Measurements from ENCODE around the gene L3MBTL3.
"Not testable (repeated sequence)": the region's sequence is repeated elsewhere in the genome, so short reads cannot be mapped to it uniquely, and the experiment has no call there.

L3MBTL3 gene

DNA sequence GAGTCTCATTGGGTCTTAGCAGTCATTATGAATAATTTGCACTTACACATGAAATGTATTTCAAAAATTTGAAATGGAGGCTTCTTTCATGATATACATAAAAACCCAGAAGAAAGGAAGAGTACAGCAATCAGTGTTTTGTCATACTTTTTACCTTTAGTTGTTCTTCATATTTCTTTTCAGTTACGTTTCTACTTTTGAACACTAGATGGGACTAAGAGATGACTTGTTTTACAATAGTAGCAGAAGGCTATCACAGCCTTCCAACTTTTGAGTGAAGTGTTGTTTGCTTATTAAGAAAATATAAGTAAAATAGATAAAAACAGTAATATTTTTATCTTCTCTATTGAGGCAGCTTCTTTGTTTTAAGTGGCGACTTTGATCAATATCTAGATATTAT, 58.1 kb downstream of the L3MBTL3 start:
- DNase-seq (ENCODE audit: low read depth) = no peak

GRCh38 chr6:130090796-130091195, 72.4 kb downstream of the L3MBTL3 start:
- no peak for DNase-seq (ENCODE audit: low read depth)

DNA sequence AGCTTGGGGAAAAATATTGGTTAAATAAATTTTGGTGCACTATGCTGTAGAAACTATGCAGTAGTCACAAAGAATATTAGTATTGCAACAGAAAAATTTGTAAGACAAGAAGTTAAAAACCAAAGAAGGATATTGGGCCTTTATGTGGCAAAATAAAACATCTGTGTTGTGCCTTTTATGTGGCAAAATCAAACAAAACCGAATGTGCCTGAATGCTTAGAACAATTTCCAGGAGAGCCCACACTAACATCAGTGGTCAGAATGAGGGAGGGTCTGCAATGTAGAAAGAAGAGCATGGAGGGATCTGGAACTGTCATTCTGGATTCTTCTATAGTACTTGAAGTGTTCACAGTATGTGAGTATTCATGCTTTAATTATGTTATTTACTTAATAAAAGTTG, 75.2 kb downstream of the L3MBTL3 start:
- no peak for DNase-seq (ENCODE audit: low read depth)

DNA sequence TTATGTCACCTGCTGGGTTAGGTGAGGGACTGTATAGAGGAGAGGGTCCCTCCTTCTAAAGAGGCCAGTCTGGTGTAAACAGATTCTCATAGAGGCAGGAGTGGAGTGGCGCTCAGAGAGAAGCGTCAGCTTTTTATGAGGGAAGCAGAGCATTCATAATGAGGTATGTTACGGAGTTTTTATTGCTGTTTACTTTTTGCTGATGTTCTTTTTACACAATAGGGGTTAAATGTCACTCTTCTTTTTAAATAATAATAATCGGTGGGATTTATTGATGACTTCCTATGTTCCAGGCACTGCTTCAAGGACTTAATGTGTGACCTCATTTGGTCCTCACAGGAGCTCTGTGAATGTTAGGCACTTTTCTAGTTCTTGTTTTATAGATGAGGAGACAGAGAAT, 79.9 kb downstream of the L3MBTL3 start:
- no peak for DNase-seq (ENCODE audit: low read depth)

DNA sequence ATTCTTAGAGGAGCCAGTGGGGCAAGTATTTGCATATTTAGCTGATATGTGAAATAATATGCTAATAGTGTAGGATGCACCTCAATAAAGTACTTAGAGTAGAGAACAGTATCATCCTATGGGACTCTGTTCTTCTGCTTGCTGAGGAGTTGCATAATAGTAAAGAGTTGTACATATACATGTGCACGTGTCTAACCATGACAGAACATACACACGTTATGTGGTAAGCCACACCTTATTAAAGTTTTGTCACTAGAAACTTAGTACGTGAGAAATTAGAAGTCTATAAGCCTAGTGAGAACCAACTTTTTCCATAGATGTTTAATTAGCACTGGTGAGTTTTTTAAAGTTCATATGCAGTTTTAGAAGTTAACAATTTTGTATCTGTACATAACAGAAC, 80.7 kb downstream of the L3MBTL3 start:
- no peak for DNase-seq (ENCODE audit: low read depth)

GRCh38 chr6:130105996-130106704, 87.8 kb downstream of the L3MBTL3 start:
- DNase-seq (ENCODE audit: low read depth) = no peak

DNA sequence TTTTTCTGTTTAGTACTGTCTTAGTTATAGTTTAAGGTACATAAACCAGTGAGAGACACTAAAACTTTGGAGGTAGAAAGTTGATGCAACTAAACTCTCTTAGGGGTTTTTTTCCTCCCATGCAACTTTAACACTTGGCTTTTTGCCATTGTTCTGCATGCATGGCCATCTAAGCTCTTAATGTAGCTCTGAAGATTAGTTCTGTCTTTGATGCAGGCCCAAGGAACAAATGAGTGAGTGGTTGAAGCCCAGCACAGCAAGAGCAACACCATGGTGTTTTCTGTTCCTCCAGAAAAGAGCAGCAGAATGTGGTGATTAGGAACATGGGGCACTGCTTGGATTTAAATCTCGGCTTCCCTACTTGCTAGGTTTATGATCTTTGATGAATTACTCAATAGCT, 89.3 kb downstream of the L3MBTL3 start:
- no peak for DNase-seq (ENCODE audit: low read depth)

GRCh38 chr6:130111031-130111430, 92.7 kb downstream of the L3MBTL3 start:
- no peak for DNase-seq (ENCODE audit: low read depth)

- DNase-seq (ENCODE audit: low read depth) = no peak
Observed at GRCh38 chr6:130113201-130113710, 94.9 kb downstream of the L3MBTL3 start.

- DNase-seq (ENCODE audit: low read depth) = no peak
Observed at GRCh38 chr6:130115036-130115435, 96.7 kb downstream of the L3MBTL3 start.

GRCh38 chr6:130116273-130116672, 97.9 kb downstream of the L3MBTL3 start:
- no peak for DNase-seq (ENCODE audit: low read depth)

DNA sequence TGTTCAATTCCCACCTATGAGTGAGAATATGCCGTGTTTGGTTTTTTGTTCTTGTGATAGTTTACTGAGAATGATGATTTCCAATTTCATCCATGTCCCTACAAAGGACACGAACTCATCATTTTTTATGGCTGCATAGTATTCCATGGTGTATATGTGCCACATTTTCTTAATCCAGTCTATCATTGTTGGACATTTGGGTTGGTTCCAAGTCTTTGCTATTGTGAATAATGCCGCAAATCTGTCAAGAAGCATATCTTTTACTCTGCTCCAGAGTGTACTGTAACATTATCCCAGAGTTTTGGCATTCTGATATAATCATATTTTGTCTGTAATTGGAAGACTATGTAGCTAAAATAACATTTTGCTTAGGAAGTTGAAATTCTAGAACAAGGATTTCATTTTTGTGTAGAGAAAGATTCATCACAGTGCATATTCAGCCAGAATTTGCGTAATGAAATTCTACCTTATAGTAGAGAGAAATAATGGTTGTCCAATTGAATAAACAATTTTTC, 98.9 kb downstream of the L3MBTL3 start:
- not testable (repeated sequence) for DNase-seq (ENCODE audit: low read depth)

DNA sequence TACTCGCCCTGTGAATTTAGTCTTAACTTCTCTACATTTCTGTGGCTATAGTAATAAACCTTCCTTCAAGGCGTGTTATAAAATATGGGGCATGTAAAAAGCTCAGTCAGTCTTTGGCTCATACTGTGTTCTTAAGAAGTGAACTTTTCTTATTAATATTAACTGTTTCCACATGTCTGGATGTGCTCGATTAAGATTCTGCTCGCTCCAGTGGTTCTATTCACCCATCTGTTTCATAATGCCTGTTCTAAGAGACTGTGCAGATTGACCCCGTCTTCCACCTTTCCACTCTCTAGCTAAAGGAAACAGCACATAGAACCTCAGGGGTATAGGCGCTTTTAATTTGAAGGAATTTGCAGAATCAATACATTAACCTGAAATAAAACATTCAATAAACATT, 99.9 kb downstream of the L3MBTL3 start:
- DNase-seq (ENCODE audit: low read depth) = no peak

DNA sequence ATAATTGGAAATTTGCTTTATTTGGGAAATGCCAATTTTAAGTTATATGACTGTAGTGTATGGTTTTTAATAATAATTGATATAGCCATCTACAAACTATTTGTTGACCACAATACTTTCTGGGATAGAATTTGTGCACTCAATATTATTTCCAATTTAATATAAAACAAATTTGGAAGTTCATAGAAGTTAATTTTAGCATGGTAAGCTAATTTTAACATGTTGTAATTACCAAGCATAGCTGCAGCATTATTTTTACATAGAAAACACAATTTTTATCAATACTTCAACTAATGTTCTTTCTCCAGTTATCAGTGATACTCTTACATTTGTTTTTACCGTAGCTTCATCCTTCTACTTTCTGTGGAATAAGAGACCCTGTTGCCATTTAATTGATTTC, 100.8 kb downstream of the L3MBTL3 start:
- DNase-seq (ENCODE audit: low read depth) = no peak

DNA sequence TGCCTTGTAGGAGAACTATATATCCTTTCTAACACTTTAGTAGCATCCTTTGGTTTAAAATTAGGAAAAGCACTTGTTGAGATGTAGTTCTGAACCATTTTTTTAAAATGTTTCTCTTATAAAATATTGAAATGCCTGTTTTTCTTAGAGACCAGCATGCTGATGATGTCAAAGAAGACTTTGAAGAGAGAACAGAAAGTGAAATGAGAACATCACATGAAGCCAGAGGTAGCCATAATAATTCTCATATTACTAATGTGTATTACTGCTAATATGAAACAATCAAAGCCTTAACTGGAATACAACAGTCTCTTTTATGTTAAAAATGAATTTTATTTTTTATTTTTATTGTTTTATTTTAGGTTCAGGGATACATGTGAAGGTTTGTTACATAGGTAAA, 102.3 kb downstream of the L3MBTL3 start:
- no peak for DNase-seq (ENCODE audit: low read depth)

GRCh38 chr6:130122243-130122642, 103.9 kb downstream of the L3MBTL3 start:
- DNase-seq (ENCODE audit: low read depth) = no peak

GRCh38 chr6:130127195-130127594, 108.8 kb downstream of the L3MBTL3 start:
- no peak for DNase-seq (ENCODE audit: low read depth)

DNA sequence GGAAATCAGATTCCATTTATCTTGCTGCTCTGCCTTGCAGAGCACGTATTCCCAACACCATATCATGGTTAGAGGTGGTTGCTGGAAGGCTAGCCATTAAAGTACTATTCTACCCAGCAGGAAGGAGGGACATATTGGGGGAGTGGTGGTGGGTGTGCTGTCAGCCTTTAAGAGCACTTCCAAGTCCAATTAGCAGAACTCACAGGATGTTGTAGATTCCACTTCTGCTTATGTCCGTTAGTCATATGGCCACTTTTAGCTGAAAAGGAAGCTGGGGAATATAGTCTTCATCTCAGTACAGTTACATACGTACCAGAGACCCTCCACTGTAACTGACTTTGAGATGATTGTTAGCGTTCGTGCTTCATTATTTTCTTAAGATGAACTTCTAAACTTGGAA, 109.9 kb downstream of the L3MBTL3 start:
- DNase-seq (ENCODE audit: low read depth) = no peak

DNA sequence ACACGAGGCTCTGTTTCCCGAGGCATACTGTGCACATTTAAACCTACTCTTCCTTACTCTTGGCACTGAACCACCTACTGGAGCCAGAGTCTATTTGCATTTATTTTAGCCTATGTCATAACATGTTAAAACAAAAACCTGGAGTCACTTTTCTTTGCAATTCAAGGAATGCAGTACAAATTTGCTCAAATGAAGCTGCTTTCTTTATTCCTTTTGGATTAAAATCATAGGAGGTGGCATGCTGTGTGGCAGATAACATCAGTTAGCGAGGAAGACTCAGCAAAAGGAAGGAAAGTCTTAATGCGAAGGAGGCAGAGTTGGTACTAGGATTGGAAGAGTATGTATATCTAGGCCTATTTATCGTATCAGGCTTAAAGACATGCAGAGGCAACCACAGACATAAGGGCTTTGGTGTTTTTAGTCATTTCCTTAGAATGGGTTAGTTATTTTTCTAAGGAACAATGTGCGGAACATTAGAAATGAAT, 111.4 kb downstream of the L3MBTL3 start:
- DNase-seq (ENCODE audit: low read depth) = no peak

DNA sequence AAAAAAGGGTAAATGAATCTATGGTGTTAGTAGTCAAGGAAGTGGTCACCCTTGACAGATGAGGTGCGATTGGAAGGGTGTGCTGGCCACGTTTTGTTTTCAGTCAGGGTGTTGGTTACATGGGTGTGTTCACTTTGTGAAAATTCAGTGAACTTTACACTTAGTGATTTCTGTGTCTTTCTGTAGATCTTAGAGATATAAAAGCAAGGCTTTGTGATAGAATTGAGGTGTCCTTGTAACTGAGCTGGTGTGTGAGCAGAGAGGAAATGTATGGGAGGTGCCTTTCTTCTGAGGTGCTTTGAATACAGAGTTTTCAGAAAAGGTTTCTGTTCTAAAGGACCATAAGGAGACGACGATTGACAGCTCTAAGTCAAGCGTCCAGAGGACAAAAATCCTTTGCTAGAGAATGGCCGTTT, 113.9 kb downstream of the L3MBTL3 start:
- peak; percentile 30 for DNase-seq (ENCODE audit: low read depth)

DNA sequence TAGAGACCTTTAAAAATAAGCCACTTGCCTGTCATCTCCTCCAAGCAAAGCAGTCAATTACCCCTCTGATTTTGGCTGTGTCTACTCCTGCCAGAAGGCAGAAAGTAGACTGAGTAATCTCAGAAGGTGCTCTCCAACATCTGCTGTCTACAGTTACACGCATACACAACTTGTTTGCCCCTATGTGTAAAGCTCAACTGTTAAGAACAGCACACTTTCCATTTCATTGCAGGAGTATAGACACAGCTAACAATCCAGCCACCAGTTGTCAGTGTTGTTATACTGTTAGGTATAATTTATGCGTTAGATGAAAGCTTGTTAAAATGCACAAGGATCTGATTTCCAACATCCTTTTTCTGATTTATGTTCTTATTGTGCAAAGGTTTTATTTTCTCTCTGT, 116.2 kb downstream of the L3MBTL3 start:
- DNase-seq (ENCODE audit: low read depth) = no peak

DNA sequence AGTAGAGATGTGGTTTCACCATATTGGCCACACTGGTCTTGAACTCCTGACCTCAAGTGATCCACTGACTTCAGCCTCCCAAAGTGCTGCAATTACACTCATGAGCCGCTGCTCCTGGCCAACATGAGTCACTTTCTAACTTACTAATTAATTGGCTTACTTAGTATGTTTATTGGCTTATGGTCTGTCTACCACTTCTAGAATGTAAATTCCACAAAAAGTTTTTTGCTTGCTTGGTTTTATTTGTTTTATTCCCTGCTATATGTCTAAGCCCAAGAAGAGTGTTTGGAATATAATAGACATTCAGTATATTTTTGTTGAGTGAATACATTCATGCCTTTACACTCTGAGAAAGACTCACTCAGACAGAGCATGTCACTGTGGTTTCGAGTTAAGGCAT, 118.4 kb downstream of the L3MBTL3 start:
- no peak for DNase-seq (ENCODE audit: low read depth)

- no peak for DNase-seq (ENCODE audit: low read depth)
Observed at GRCh38 chr6:130138116-130138908, 119.9 kb downstream of the L3MBTL3 start.
